HepG2 (cell line): Measurements from ENCODE around the gene PLPP7. TPM values are rescaled to one million over a fixed set of nuclear protein-coding genes. Genes with fewer than 3 reads are reported as not detected.
"Not testable (repeated sequence)": the region's sequence is repeated elsewhere in the genome, so short reads cannot be mapped to it uniquely, and the experiment has no call there.

Source experiments
- ATAC-seq: fragments of 200-7000 bp; cut with Tn5 transposase; 3 replicates; pipeline ENCODE4 v1.9.1; 2020; ENCODE audit warnings: mild to moderate bottlenecking, moderate library complexity
- BruUV-seq: library from RNA; stranded (reverse); fragments of 400-500 nt; replicated peaks from 2 replicates; lab custom pipeline; 2021; lab: Mats Ljungman, UMichigan
- CTCF ChIA-PET: fragments of 300-600 bp; formaldehyde crosslinking; extraction: SDS; loops from one replicate; lab custom pipeline; 2021; ENCODE audit warnings: low total read pairs, inconsistent platforms, low intra/inter-chr PET ratio; lab: Yijun Ruan, JAX
- POLR2A ChIA-PET: fragments of 350-600 bp; sonication (Branson Sonifier 250); formaldehyde crosslinking; loops from one replicate; lab custom pipeline; 2020; ENCODE audit warnings: antibody characterized with exemption, inconsistent platforms; lab: Yijun Ruan, JAX
- DNase-seq: peaks from one replicate; pipeline ENCODE4 v3.0.0-alpha.2; 2015; ENCODE audit warnings: low spot score
- FAIRE-seq: peaks from 3 replicates; lab custom pipeline; 2011; peaks lifted over from hg19 to GRCh38; lab: Jason Lieb, UNC
- H2AFZ ChIP-seq: one replicate; pipeline ENCODE4 v1.6.1; 2011; ENCODE audit warnings: low read length, inconsistent platforms
- H3K27ac ChIP-seq: fragments of 300-600 bp; 3 replicates; pipeline ENCODE4 v1.8.0; 2011; ENCODE audit warnings: mixed run types, mild to moderate bottlenecking, mixed read lengths, low read length, inconsistent platforms; ENCODE audit not compliant: insufficient read depth; ENCODE audit errors: extremely low read length
- H3K27me3 ChIP-seq, 2 experiments: fragments of 200-600 bp in 1 of 2; 2 replicates in 1 of 2; 3 replicates in 1 of 2; pipeline versions ENCODE4 v1.6.0 to v1.8.0; 2011; ENCODE audit warnings: low read length in 2 of 2, mild to moderate bottlenecking in 2 of 2, moderate library complexity in 2 of 2, inconsistent platforms in 1 of 2; ENCODE audit not compliant: insufficient read depth in 2 of 2, control insufficient read depth in 1 of 2
- H3K36me3 ChIP-seq, 2 experiments: fragments of 200-600 bp in 1 of 2; replicated peaks in 1 of 2; 2 replicates in 1 of 2; 3 replicates in 1 of 2; pipeline versions ENCODE4 v1.5.1 to v1.8.0; 2011; ENCODE audit warnings: low read length in 2 of 2, inconsistent platforms in 1 of 2; ENCODE audit not compliant: insufficient read depth in 2 of 2, control insufficient read depth in 1 of 2
- H3K4me1 ChIP-seq: 2 replicates; pipeline ENCODE4 v1.5.1; 2012; ENCODE audit warnings: low read length, inconsistent platforms; ENCODE audit not compliant: insufficient read depth
- H3K4me2 ChIP-seq: 2 replicates; pipeline ENCODE4 v1.6.0; 2011; ENCODE audit warnings: low read depth, low read length, inconsistent platforms
- H3K4me3 ChIP-seq, 3 experiments: fragments of 200-600 bp in 1 of 3; sonication (generic), shearing (Covaris generic) in 1 of 3; replicated peaks in 1 of 3; 2 replicates each; pipeline ENCODE4 v1.5.1; 2011 to 2016; ENCODE audit warnings: low read length in 3 of 3, inconsistent platforms in 2 of 3, low read depth in 2 of 3, mild to moderate bottlenecking in 2 of 3, control low read depth in 1 of 3, mixed read lengths in 1 of 3; ENCODE audit not compliant: insufficient read depth in 1 of 3
- H3K79me2 ChIP-seq: one replicate; pipeline ENCODE4 v1.6.1; 2011; ENCODE audit warnings: low read length, inconsistent platforms; ENCODE audit not compliant: insufficient read depth
- H3K9ac ChIP-seq: 2 replicates; pipeline ENCODE4 v1.6.0; 2011; ENCODE audit warnings: mild to moderate bottlenecking, low read depth, low read length, inconsistent platforms; ENCODE audit not compliant: insufficient read depth
- H3K9me3 ChIP-seq: 2 replicates; pipeline ENCODE4 v1.5.1; 2012; ENCODE audit warnings: mild to moderate bottlenecking, low read length
- H4K20me1 ChIP-seq: 2 replicates; pipeline ENCODE4 v1.6.0; 2011; ENCODE audit warnings: inconsistent platforms, mild to moderate bottlenecking, low read length, moderate library complexity; ENCODE audit not compliant: insufficient read depth
- GTF2F1 ChIP-seq: fragments of 150-350 bp; IDR thresholded peaks from 2 replicates; pipeline ENCODE4 v1.6.1; 2014; ENCODE audit warnings: low read length
- SALL1 ChIP-seq: sonication (generic); formaldehyde crosslinking; IDR thresholded peaks from 2 replicates; pipeline ENCODE4 v1.8.0; 2022; ENCODE audit warnings: mild to moderate bottlenecking, missing genetic modification reagents
- TP53 ChIP-seq: sonication (generic); formaldehyde crosslinking; conservative IDR thresholded peaks from 2 replicates; pipeline ENCODE4 v1.4.0; 2020; ENCODE audit warnings: missing genetic modification reagents
- ZNF737 ChIP-seq: sonication (generic); formaldehyde crosslinking; IDR thresholded peaks from 2 replicates; pipeline ENCODE4 v1.5.0; 2020; ENCODE audit warnings: missing genetic modification reagents, mild to moderate bottlenecking, borderline replicate concordance
- WGBS: methylation state at CpG from one replicate; pipeline ENCODE4 v1.1.6; 2017; ENCODE audit warnings: low lambda C conversion rate; 5-methylcytosine and 5-hydroxymethylcytosine counted together
- in situ Hi-C: cut with HindIII; loops from 2 replicates; pipeline ENCODE4 v1.10.0; 2017; ENCODE audit warnings: low pct_unique_long_range_greater_than_20kb; ENCODE audit not compliant: extremely low pct_ligation_motif_present
- intact Hi-C: fragments of 100-400 bp; cut with micrococcal nuclease; formaldehyde crosslinking; loops from one replicate; pipeline ENCODE4 v1.10.0; 2022; ENCODE audit not compliant: unreplicated experiment
- polyA plus RNA-seq, 8 experiments: library from polyadenylated mRNA; depleted of rRNA in 3 of 8; stranded (reverse) in 7 of 8; unstranded in 1 of 8; fragments of >200 nt; fragmentation: Illumina TruSeq in 4 of 8; extraction: Trizol in 4 of 8; gene quantifications; 2 replicates each; pipeline versions ENCODE4 v1.2.1 to v1.2.3, GENCODE V29; 2011 to 2016; ENCODE audit warnings: low read depth in 4 of 8, missing spikeins in 1 of 8, mixed read lengths in 1 of 8; ENCODE audit not compliant: insufficient read depth in 1 of 8
- total RNA-seq, 5 experiments: library from RNA; depleted of rRNA; stranded (reverse); fragments of >200 nt; fragmentation: Illumina TruSeq; extraction: Trizol; gene quantifications; 2 replicates each; pipeline ENCODE4 v1.2.3, GENCODE V29; 2016; ENCODE audit warnings: low read depth in 1 of 5
- TF ChIP-seq, protein P1 (sequence below): sonication (generic); formaldehyde crosslinking; IDR thresholded peaks from 2 replicates; pipeline ENCODE4 v1.5.0; 2020; ENCODE audit warnings: mild to moderate bottlenecking, missing genetic modification reagents
- TF ChIP-seq, protein P2 (sequence below): sonication (generic); formaldehyde crosslinking; IDR thresholded peaks from 2 replicates; pipeline ENCODE4 v1.9.0; 2021; ENCODE audit warnings: missing genetic modification reagents, borderline replicate concordance
- TF ChIP-seq, protein P3 (sequence below): sonication (generic); formaldehyde crosslinking; IDR thresholded peaks from 2 replicates; pipeline ENCODE4 v1.5.1; 2020; ENCODE audit warnings: mild to moderate bottlenecking, missing genetic modification reagents
- TF ChIP-seq, protein P4 (sequence below): sonication (generic); formaldehyde crosslinking; conservative IDR thresholded peaks from 2 replicates; pipeline ENCODE4 v1.4.0; 2020; ENCODE audit warnings: mild to moderate bottlenecking, missing genetic modification reagents, moderate library complexity

PLPP7 gene
- total and polyA plus RNA-seq, 2 of the 13 experiments (the other 11 are each of a cell fraction or from before 2014, with no cell fraction given): 0.33 to 1.2 TPM

DNA sequence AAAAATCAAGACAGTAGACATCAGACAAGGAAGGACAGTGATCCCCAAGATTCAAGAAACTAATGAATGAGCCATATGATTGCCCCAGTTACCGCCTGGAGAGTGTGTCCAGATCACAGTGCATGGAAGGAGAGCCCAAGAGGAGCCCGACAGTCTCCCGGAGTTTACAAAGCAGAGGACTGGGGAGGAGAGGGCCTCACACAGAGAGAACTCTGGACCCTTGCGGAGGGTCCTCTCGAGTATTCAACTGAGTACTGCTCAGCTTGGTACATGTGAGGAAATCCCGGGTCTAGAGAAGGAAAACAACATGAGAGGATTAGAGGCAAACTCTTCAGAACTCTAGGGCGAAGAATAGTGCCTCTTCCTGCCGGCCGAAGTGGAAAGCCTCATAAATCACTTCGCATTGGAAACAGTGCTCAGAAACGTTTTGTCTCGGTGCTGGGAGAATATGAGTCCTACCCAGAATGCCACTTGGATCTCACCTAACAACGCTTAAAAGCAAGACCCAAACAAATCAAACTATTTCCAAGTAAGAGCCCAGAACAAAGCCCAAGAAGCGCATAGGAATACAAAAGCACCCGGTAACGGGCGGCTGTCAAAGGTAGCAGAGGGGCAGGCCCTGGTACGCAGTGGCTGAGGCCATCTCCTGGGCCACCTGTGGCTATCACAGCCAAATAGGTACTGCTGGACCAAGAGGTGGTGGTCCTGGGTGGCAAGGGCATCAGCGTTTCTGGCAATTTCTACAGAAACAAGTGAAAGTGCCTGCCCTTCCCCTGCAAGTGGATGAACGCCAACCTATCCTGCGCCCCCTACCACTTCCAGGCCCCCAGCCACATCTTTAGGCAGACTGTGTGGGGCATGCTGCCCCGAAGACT is 49.2 kb upstream of the PLPP7 start (continued):
- no peak for TF ChIP-seq GTF2F1
- no peak for TF ChIP-seq ZNF737
- TF ChIP-seq, protein P1, sequence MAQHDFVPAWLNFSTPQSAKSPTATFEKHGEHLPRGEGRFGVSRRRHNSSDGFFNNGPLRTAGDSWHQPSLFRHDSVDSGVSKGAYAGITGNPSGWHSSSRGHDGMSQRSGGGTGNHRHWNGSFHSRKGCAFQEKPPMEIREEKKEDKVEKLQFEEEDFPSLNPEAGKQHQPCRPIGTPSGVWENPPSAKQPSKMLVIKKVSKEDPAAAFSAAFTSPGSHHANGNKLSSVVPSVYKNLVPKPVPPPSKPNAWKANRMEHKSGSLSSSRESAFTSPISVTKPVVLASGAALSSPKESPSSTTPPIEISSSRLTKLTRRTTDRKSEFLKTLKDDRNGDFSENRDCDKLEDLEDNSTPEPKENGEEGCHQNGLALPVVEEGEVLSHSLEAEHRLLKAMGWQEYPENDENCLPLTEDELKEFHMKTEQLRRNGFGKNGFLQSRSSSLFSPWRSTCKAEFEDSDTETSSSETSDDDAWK: no peak
- no peak for TF ChIP-seq SALL1 (CRISPR knock-in tag)
- TF ChIP-seq TP53 (CRISPR knock-in tag): no peak
- TF ChIP-seq, protein P2, sequence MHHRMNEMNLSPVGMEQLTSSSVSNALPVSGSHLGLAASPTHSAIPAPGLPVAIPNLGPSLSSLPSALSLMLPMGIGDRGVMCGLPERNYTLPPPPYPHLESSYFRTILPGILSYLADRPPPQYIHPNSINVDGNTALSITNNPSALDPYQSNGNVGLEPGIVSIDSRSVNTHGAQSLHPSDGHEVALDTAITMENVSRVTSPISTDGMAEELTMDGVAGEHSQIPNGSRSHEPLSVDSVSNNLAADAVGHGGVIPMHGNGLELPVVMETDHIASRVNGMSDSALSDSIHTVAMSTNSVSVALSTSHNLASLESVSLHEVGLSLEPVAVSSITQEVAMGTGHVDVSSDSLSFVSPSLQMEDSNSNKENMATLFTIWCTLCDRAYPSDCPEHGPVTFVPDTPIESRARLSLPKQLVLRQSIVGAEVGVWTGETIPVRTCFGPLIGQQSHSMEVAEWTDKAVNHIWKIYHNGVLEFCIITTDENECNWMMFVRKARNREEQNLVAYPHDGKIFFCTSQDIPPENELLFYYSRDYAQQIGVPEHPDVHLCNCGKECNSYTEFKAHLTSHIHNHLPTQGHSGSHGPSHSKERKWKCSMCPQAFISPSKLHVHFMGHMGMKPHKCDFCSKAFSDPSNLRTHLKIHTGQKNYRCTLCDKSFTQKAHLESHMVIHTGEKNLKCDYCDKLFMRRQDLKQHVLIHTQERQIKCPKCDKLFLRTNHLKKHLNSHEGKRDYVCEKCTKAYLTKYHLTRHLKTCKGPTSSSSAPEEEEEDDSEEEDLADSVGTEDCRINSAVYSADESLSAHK: no peak
- TF ChIP-seq, protein P3, sequence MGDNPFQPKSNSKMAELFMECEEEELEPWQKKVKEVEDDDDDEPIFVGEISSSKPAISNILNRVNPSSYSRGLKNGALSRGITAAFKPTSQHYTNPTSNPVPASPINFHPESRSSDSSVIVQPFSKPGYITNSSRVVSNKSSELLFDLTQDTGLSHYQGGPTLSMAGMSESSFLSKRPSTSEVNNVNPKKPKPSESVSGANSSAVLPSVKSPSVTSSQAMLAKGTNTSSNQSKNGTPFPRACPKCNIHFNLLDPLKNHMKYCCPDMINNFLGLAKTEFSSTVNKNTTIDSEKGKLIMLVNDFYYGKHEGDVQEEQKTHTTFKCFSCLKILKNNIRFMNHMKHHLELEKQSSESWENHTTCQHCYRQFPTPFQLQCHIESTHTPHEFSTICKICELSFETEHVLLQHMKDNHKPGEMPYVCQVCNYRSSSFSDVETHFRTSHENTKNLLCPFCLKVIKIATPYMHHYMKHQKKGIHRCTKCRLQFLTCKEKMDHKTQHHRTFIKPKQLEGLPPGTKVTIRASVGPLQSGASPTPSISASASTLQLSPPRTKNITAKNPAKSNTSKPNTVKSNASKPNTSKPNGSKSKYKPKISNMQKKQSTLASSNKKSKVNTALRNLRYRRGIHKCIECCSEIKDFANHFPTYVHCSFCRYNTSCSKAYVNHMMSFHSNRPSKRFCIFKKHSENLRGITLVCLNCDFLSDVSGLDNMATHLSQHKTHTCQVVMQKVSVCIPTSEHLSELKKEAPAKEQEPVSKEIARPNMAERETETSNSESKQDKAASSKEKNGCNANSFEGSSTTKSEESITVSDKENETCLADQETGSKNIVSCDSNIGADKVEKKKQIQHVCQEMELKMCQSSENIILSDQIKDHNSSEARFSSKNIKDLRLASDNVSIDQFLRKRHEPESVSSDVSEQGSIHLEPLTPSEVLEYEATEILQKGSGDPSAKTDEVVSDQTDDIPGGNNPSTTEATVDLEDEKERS: no peak
- TF ChIP-seq, protein P4, sequence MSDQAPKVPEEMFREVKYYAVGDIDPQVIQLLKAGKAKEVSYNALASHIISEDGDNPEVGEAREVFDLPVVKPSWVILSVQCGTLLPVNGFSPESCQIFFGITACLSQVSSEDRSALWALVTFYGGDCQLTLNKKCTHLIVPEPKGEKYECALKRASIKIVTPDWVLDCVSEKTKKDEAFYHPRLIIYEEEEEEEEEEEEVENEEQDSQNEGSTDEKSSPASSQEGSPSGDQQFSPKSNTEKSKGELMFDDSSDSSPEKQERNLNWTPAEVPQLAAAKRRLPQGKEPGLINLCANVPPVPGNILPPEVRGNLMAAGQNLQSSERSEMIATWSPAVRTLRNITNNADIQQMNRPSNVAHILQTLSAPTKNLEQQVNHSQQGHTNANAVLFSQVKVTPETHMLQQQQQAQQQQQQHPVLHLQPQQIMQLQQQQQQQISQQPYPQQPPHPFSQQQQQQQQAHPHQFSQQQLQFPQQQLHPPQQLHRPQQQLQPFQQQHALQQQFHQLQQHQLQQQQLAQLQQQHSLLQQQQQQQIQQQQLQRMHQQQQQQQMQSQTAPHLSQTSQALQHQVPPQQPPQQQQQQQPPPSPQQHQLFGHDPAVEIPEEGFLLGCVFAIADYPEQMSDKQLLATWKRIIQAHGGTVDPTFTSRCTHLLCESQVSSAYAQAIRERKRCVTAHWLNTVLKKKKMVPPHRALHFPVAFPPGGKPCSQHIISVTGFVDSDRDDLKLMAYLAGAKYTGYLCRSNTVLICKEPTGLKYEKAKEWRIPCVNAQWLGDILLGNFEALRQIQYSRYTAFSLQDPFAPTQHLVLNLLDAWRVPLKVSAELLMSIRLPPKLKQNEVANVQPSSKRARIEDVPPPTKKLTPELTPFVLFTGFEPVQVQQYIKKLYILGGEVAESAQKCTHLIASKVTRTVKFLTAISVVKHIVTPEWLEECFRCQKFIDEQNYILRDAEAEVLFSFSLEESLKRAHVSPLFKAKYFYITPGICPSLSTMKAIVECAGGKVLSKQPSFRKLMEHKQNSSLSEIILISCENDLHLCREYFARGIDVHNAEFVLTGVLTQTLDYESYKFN (CRISPR knock-in tag): peak; percentile 60

DNA sequence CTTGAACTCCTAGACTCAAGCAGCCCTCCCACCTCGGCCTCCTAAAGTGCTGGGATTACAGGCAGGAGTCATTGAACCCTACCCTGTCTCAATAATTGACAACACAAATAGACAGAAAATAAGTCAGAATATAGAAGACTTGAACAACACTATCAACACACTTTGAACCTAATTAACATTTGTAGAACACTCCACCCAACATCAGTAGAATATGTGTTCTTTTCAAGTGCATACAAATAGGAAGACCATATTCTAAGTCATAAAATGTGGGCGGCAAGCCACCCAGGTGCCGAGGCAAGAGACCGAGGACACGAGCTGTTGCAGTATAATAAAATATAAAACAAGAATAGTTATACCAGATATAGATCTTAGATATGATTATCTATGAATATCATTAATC is 45.2 kb upstream of the PLPP7 start:
- 75% methylated on average over 5 of the region's 5 CpGs for WGBS
- H2AFZ ChIP-seq, H4K20me1 ChIP-seq, POLR2A ChIA-PET, H3K4me3 ChIP-seq, H3K4me2 ChIP-seq, CTCF ChIA-PET, ATAC-seq, H3K36me3 ChIP-seq, in situ Hi-C loops, BruUV-seq, DNase-seq, intact Hi-C loops, H3K9ac ChIP-seq, FAIRE-seq, H3K9me3 ChIP-seq, H3K27me3 ChIP-seq, H3K27ac ChIP-seq, H3K79me2 ChIP-seq: not testable (repeated sequence)
- peaks cover 17% of the 10 kb centered on the region for H3K4me1 ChIP-seq
